Embryonic facial prominence (tissue), 1 donor: ENCODE measurements around the gene SLC37A2.

Experiments
- DNase-seq: peaks from one replicate; pipeline ENCODE4 v3.0.0-alpha.2; 2016; ENCODE audit errors: extremely low spot score

The SLC37A2 gene

GRCh38 chr11:125108469-125108868, 45.4 kb downstream of the SLC37A2 start:
- DNase-seq, result no peak

GRCh38 chr11:125110506-125110905, 47.4 kb downstream of the SLC37A2 start:
- DNase-seq, result no peak

GRCh38 chr11:125111001-125111342, 47.9 kb downstream of the SLC37A2 start:
- no peak for DNase-seq

- DNase-seq, result peak; percentile 94
Measured at GRCh38 chr11:125111343-125112207, 48.5 kb downstream of the SLC37A2 start, which contains the start of gene TMEM218. TSS of gene TMEM218 (minus strand) at chr11:125111626. CDS start at chr11:125102241, 9,385 bp downstream.

- DNase-seq, result no peak
Measured at GRCh38 chr11:125112208-125112604, 49.1 kb downstream of the SLC37A2 start.

- no peak for DNase-seq
Measured at GRCh38 chr11:125114518-125114917, 51.4 kb downstream of the SLC37A2 start.

- no peak for DNase-seq
Measured at GRCh38 chr11:125117429-125117828, 54.3 kb downstream of the SLC37A2 start.

GRCh38 chr11:125123194-125123946, 60.3 kb downstream of the SLC37A2 start:
- DNase-seq, result no peak

GRCh38 chr11:125123947-125124617, 61.0 kb downstream of the SLC37A2 start:
- DNase-seq, result no peak

- DNase-seq, result no peak
Measured at GRCh38 chr11:125124618-125124992, 61.5 kb downstream of the SLC37A2 start.

GRCh38 chr11:125128450-125128849, 65.3 kb downstream of the SLC37A2 start:
- DNase-seq, result no peak

GRCh38 chr11:125129316-125129993, 66.3 kb downstream of the SLC37A2 start:
- DNase-seq, result no peak

GRCh38 chr11:125132071-125132470, 69.0 kb downstream of the SLC37A2 start:
- DNase-seq, result no peak

GRCh38 chr11:125132596-125132995, 69.5 kb downstream of the SLC37A2 start:
- DNase-seq, result no peak

- DNase-seq, result no peak
Measured at GRCh38 chr11:125136001-125136400, 72.9 kb downstream of the SLC37A2 start.

- DNase-seq, result no peak
Measured at GRCh38 chr11:125138966-125139365, 75.9 kb downstream of the SLC37A2 start.

GRCh38 chr11:125139778-125140177, 76.7 kb downstream of the SLC37A2 start:
- DNase-seq, result no peak
